Fibroblast of the aortic adventitia (primary cell): Measurements from ENCODE around the gene HOXB3. TPM values are rescaled to one million over a fixed set of nuclear protein-coding genes. Genes with fewer than 3 reads are reported as not detected.

Experiments used
- DNase-seq: peaks from one replicate; pipeline ENCODE4 v3.0.0-alpha.2; 2010; ENCODE audit warnings: low read depth
- H3K4me3 ChIP-seq: 2 replicates; pipeline ENCODE4 v1.5.1; 2011; ENCODE audit warnings: low read depth, mild to moderate bottlenecking, control low read depth, low read length, moderate library complexity
- CTCF ChIP-seq: IDR thresholded peaks from 2 replicates; pipeline ENCODE4 v1.5.1; 2011; ENCODE audit warnings: mild to moderate bottlenecking, low read length, control low read depth, inconsistent platforms; ENCODE audit not compliant: insufficient read depth
- total RNA-seq: library from RNA; depleted of rRNA; stranded (reverse); fragments of >200 nt; gene quantifications from 2 replicates; pipeline ENCODE4 v1.2.3, GENCODE V29; 2012; ENCODE audit warnings: low replicate concordance

The HOXB3 gene
- total RNA-seq, 1 donor = 9.7 TPM

GRCh38 chr17:48569674-48570324, 20.2 kb downstream of the HOXB3 start:
- TF ChIP-seq CTCF = peak; percentile 35
- H3K4me3 ChIP-seq = peak overlapping the region; percentile 55
- peak; percentile 68 for DNase-seq

- DNase-seq = no peak
- TF ChIP-seq CTCF = no peak
- peak overlapping the region; percentile 61 for H3K4me3 ChIP-seq
Measured at GRCh38 chr17:48569240-48569582, 20.8 kb downstream of the HOXB3 start.

GRCh38 chr17:48568499-48569239, 21.4 kb downstream of the HOXB3 start:
- peak overlapping the region; percentile 61 for H3K4me3 ChIP-seq
- DNase-seq = peak; percentile 70
- no peak for TF ChIP-seq CTCF

- peak overlapping the region; percentile 61 for H3K4me3 ChIP-seq
- DNase-seq = peak; percentile 44
- no peak for TF ChIP-seq CTCF
Measured at GRCh38 chr17:48567646-48568354, 22.2 kb downstream of the HOXB3 start.

GRCh38 chr17:48567209-48567608, 22.8 kb downstream of the HOXB3 start:
- no peak for TF ChIP-seq CTCF
- DNase-seq = no peak
- H3K4me3 ChIP-seq = no peak overlapping the region

GRCh38 chr17:48566717-48567116, 23.3 kb downstream of the HOXB3 start:
- no peak overlapping the region for H3K4me3 ChIP-seq
- DNase-seq = no peak
- TF ChIP-seq CTCF = no peak
